SK-N-MC (cell line): ENCODE data around the gene CTBP2.

Source experiments
- DNase-seq: peaks from one replicate; pipeline ENCODE4 v3.0.0-alpha.2; 2011; ENCODE audit warnings: low read depth, low spot score
- H3K27ac ChIP-seq: fragments of 200-600 bp; sonication (generic); 2 replicates; pipeline ENCODE4 v1.5.1; 2016; ENCODE audit warnings: mixed run types
- H3K36me3 ChIP-seq: fragments of 200-600 bp; sonication (generic); 2 replicates; pipeline ENCODE4 v1.6.1; 2017; ENCODE audit warnings: antibody characterized with exemption, low read length, mixed read lengths; ENCODE audit not compliant: insufficient read depth
- H3K4me3 ChIP-seq: fragments of 200-600 bp; sonication (generic); 2 replicates; pipeline ENCODE4 v1.5.1; 2016
- H3K9ac ChIP-seq: fragments of 200-600 bp; sonication (generic); 2 replicates; pipeline ENCODE4 v1.8.0; 2017; ENCODE audit warnings: mixed run types, mixed read lengths; ENCODE audit not compliant: insufficient read length
- H3K9me3 ChIP-seq: fragments of 200-600 bp; sonication (generic); 2 replicates; pipeline ENCODE4 v1.6.1; 2017; ENCODE audit warnings: low read depth, mild to moderate bottlenecking, antibody characterized with exemption, low read length, moderate library complexity, mixed read lengths
- EZH2 ChIP-seq: fragments of 200-600 bp; sonication (generic); IDR thresholded peaks from one replicate; pipeline ENCODE4 v1.6.1; 2017; ENCODE audit warnings: antibody characterized with exemption
- FOXP2 ChIP-seq: optimal IDR thresholded peaks from 2 replicates; pipeline ENCODE3; 2011; ENCODE audit warnings: mild to moderate bottlenecking, moderate library complexity; ENCODE audit not compliant: insufficient read depth; ENCODE audit errors: extremely low read length, control extremely low read depth
- POLR2AphosphoS5 ChIP-seq: IDR thresholded peaks from 2 replicates; pipeline ENCODE4 v1.6.1; 2012; ENCODE audit warnings: mild to moderate bottlenecking, low read depth, low read length, borderline replicate concordance

CTBP2 gene

GRCh38 chr10:125201791-125202622 lies 41.6 kb upstream of the CTBP2 start:
- no peak overlapping the region for H3K9ac ChIP-seq
- H3K4me3 ChIP-seq, result no peak overlapping the region
- no peak overlapping the region for H3K27ac ChIP-seq
- no peak for TF ChIP-seq POLR2AphosphoS5
- TF ChIP-seq EZH2, result no peak
- no peak for TF ChIP-seq FOXP2
- H3K36me3 ChIP-seq, result no peaks in the 10 kb centered on the region
- no peaks in the 10 kb centered on the region for H3K9me3 ChIP-seq
- no peak for DNase-seq

- DNase-seq, result no peak
- Histone ChIP-seq H3K36me3 (no peaks in the 10 kb centered on the region), H3K4me3 (no peak overlapping the region), H3K27ac (no peak overlapping the region), H3K9me3 (no peaks in the 10 kb centered on the region), H3K9ac (no peak overlapping the region)
- TF ChIP-seq POLR2AphosphoS5 (no peak), FOXP2 (no peak), EZH2 (no peak)
Measured at GRCh38 chr10:125201108-125201524, 40.8 kb upstream of the CTBP2 start.

GRCh38 chr10:125200396-125200795 lies 40.0 kb upstream of the CTBP2 start:
- DNase-seq, result no peak
- Histone ChIP-seq H3K9me3 (no peaks in the 10 kb centered on the region), H3K36me3 (no peaks in the 10 kb centered on the region), H3K4me3 (no peak overlapping the region), H3K27ac (no peak overlapping the region), H3K9ac (no peak overlapping the region)
- TF ChIP-seq EZH2 (no peak), FOXP2 (no peak)

GRCh38 chr10:125199270-125199669 lies 38.9 kb upstream of the CTBP2 start:
- TF ChIP-seq POLR2AphosphoS5 (no peak), EZH2 (no peak), FOXP2 (no peak)
- Histone ChIP-seq H3K27ac (no peak overlapping the region), H3K9ac (no peak overlapping the region), H3K36me3 (no peaks in the 10 kb centered on the region), H3K4me3 (no peak overlapping the region), H3K9me3 (no peaks in the 10 kb centered on the region)
- no peak for DNase-seq

- TF ChIP-seq EZH2, result no peak
- TF ChIP-seq FOXP2, result no peak
- no peak for TF ChIP-seq POLR2AphosphoS5
- DNase-seq, result no peak
- H3K36me3 ChIP-seq, result no peaks in the 10 kb centered on the region
- no peak overlapping the region for H3K9ac ChIP-seq
- no peak overlapping the region for H3K4me3 ChIP-seq
- no peak overlapping the region for H3K27ac ChIP-seq
- H3K9me3 ChIP-seq, result no peaks in the 10 kb centered on the region
Measured at GRCh38 chr10:125194814-125195213, 34.5 kb upstream of the CTBP2 start.

- no peak for DNase-seq
- Histone ChIP-seq H3K36me3 (no peaks in the 10 kb centered on the region), H3K9ac (no peak overlapping the region), H3K27ac (no peak overlapping the region), H3K4me3 (no peak overlapping the region), H3K9me3 (no peaks in the 10 kb centered on the region)
- TF ChIP-seq FOXP2 (no peak), EZH2 (no peak), POLR2AphosphoS5 (no peak)
Measured at GRCh38 chr10:125193306-125193877, 33.0 kb upstream of the CTBP2 start.

GRCh38 chr10:125192620-125193019 lies 32.3 kb upstream of the CTBP2 start:
- Histone ChIP-seq H3K27ac (no peak overlapping the region), H3K36me3 (no peaks in the 10 kb centered on the region), H3K4me3 (no peak overlapping the region), H3K9ac (no peak overlapping the region), H3K9me3 (no peaks in the 10 kb centered on the region)
- no peak for DNase-seq
- TF ChIP-seq POLR2AphosphoS5, result no peak
- TF ChIP-seq EZH2, result no peak
- TF ChIP-seq FOXP2, result no peak

GRCh38 chr10:125192005-125192404 lies 31.6 kb upstream of the CTBP2 start:
- no peak overlapping the region for H3K9ac ChIP-seq
- no peaks in the 10 kb centered on the region for H3K9me3 ChIP-seq
- TF ChIP-seq POLR2AphosphoS5 (no peak), FOXP2 (no peak), EZH2 (no peak)
- H3K27ac ChIP-seq, result no peak overlapping the region
- DNase-seq, result no peak
- no peaks in the 10 kb centered on the region for H3K36me3 ChIP-seq
- H3K4me3 ChIP-seq, result no peak overlapping the region

GRCh38 chr10:125190946-125191345 lies 30.6 kb upstream of the CTBP2 start:
- DNase-seq, result no peak
- no peaks in the 10 kb centered on the region for H3K9me3 ChIP-seq
- no peak overlapping the region for H3K9ac ChIP-seq
- no peak overlapping the region for H3K4me3 ChIP-seq
- no peak for TF ChIP-seq EZH2
- no peak for TF ChIP-seq FOXP2
- TF ChIP-seq POLR2AphosphoS5, result no peak
- H3K27ac ChIP-seq, result no peak overlapping the region
- H3K36me3 ChIP-seq, result no peaks in the 10 kb centered on the region

- Histone ChIP-seq H3K9ac (no peak overlapping the region), H3K27ac (no peak overlapping the region), H3K9me3 (no peaks in the 10 kb centered on the region), H3K36me3 (no peaks in the 10 kb centered on the region), H3K4me3 (no peak overlapping the region)
- DNase-seq, result no peak
- TF ChIP-seq FOXP2 (no peak), POLR2AphosphoS5 (no peak), EZH2 (no peak)
Measured at GRCh38 chr10:125190414-125190813, 30.1 kb upstream of the CTBP2 start.
